Osteocyte (in vitro differentiated cells): ENCODE data around the gene NRG3. TPM values are rescaled to one million over a fixed set of nuclear protein-coding genes. Genes with fewer than 3 reads are reported as not detected.

ENCODE experiments used
- DNase-seq: peaks from one replicate; pipeline ENCODE4 v3.0.0; 2021; ENCODE audit warnings: mixed read lengths; ENCODE audit not compliant: unreplicated experiment; ENCODE audit errors: extremely low spot score
- H3K27ac Mint-ChIP-seq: one replicate; pipeline ENCODE4 v1.8.0; 2021; ENCODE audit warnings: mild to moderate bottlenecking, mixed read lengths; ENCODE audit not compliant: unreplicated experiment
- H3K27me3 Mint-ChIP-seq: one replicate; pipeline ENCODE4 v1.8.0; 2021; ENCODE audit warnings: mixed read lengths; ENCODE audit not compliant: unreplicated experiment
- H3K36me3 Mint-ChIP-seq: one replicate; pipeline ENCODE4 v1.8.0; 2021; ENCODE audit warnings: mixed read lengths; ENCODE audit not compliant: unreplicated experiment
- H3K4me1 Mint-ChIP-seq: one replicate; pipeline ENCODE4 v1.8.0; 2021; ENCODE audit warnings: mixed read lengths; ENCODE audit not compliant: unreplicated experiment
- H3K4me3 Mint-ChIP-seq: one replicate; pipeline ENCODE4 v1.8.0; 2021; ENCODE audit warnings: mild to moderate bottlenecking, moderate library complexity, mixed read lengths; ENCODE audit not compliant: unreplicated experiment
- H3K9me3 Mint-ChIP-seq: one replicate; pipeline ENCODE4 v1.8.0; 2021; ENCODE audit warnings: mixed read lengths; ENCODE audit not compliant: unreplicated experiment
- CTCF ChIP-seq: fragments of 200-600 bp; sonication (generic); IDR thresholded peaks from 2 replicates; pipeline ENCODE4 v1.5.0; 2021; ENCODE audit warnings: antibody characterized with exemption, mild to moderate bottlenecking, moderate library complexity
- total RNA-seq: library from RNA; stranded (reverse); gene quantifications from 2 replicates; pipeline ENCODE4 v1.2.1, GENCODE V29; 2021

Gene NRG3
- total RNA-seq, 1 donor from 2014 or later, result not detected

- no peak for DNase-seq
- peaks cover 21% of the 10 kb centered on the region for H3K9me3 Mint-ChIP-seq
- no peak overlapping the region for H3K4me3 Mint-ChIP-seq
- no peaks in the 10 kb centered on the region for H3K4me1 Mint-ChIP-seq
- H3K27ac Mint-ChIP-seq, result no peak overlapping the region
- no peaks in the 10 kb centered on the region for H3K36me3 Mint-ChIP-seq
- TF ChIP-seq CTCF, result no peak
- H3K27me3 Mint-ChIP-seq, result no peaks in the 10 kb centered on the region
Observed at GRCh38 chr10:82252081-82252480, 377.1 kb downstream of the NRG3 start.

GRCh38 chr10:82254237-82254636 lies 379.2 kb downstream of the NRG3 start:
- H3K4me1 Mint-ChIP-seq, result no peaks in the 10 kb centered on the region

GRCh38 chr10:82256275-82256674 lies 381.3 kb downstream of the NRG3 start:
- no peaks in the 10 kb centered on the region for H3K36me3 Mint-ChIP-seq
- no peak for TF ChIP-seq CTCF
- no peak overlapping the region for H3K27ac Mint-ChIP-seq
- no peak overlapping the region for H3K4me3 Mint-ChIP-seq
- no peaks in the 10 kb centered on the region for H3K4me1 Mint-ChIP-seq
- H3K27me3 Mint-ChIP-seq, result no peaks in the 10 kb centered on the region
- no peak for DNase-seq
- peaks cover 23% of the 10 kb centered on the region for H3K9me3 Mint-ChIP-seq

More at GRCh38 chr10:82254237-82254636, 379.2 kb downstream of the NRG3 start:
- Mint-ChIP-seq H3K4me3 (no peak overlapping the region), H3K27ac (no peak overlapping the region), H3K27me3 (no peaks in the 10 kb centered on the region), H3K36me3 (no peaks in the 10 kb centered on the region), H3K9me3 (peaks cover 19% of the 10 kb centered on the region)
- TF ChIP-seq CTCF, result no peak
- no peak for DNase-seq

- Mint-ChIP-seq H3K27ac (no peak overlapping the region), H3K4me3 (no peak overlapping the region), H3K4me1 (no peaks in the 10 kb centered on the region), H3K9me3 (peaks cover 31% of the 10 kb centered on the region), H3K36me3 (no peaks in the 10 kb centered on the region), H3K27me3 (no peaks in the 10 kb centered on the region)
- DNase-seq, result no peak
- no peak for TF ChIP-seq CTCF
Observed at GRCh38 chr10:82266438-82266837, 391.4 kb downstream of the NRG3 start.

GRCh38 chr10:82267014-82267413 lies 392.0 kb downstream of the NRG3 start:
- Mint-ChIP-seq H3K36me3 (no peaks in the 10 kb centered on the region), H3K4me1 (no peaks in the 10 kb centered on the region), H3K9me3 (peaks cover 31% of the 10 kb centered on the region), H3K27me3 (no peaks in the 10 kb centered on the region), H3K4me3 (no peak overlapping the region), H3K27ac (no peak overlapping the region)
- DNase-seq, result no peak
- no peak for TF ChIP-seq CTCF
